Motor neuron (in vitro differentiated cells): ENCODE measurements around the gene CNTNAP5. TPM values are rescaled to one million over a fixed set of nuclear protein-coding genes. Genes with fewer than 3 reads are reported as not detected.

Source experiments
- ATAC-seq, 8 experiments: fragments of 200-7000 bp; cut with Tn5 transposase; replicated peaks in 6 of 8; 2 replicates each; pipeline ENCODE4 v1.8.0; 2021; ENCODE audit warnings: mild to moderate bottlenecking in 8 of 8, moderate library complexity in 8 of 8
- H3K27ac ChIP-seq, 2 donors: fragments of 250-450 bp; sonication (Bioruptor Pico); 2 replicates each; pipeline ENCODE4 v1.9.0; 2021; ENCODE audit warnings: antibody characterized with exemption in 2 of 2, mild to moderate bottlenecking in 2 of 2, moderate library complexity in 1 of 2
- H3K4me1 ChIP-seq, 2 donors: fragments of 250-450 bp; sonication (Bioruptor Pico); replicated peaks in 1 of 2; 2 replicates each; pipeline ENCODE4 v1.6.1; 2021; ENCODE audit warnings: antibody characterized with exemption in 2 of 2, mild to moderate bottlenecking in 2 of 2, moderate library complexity in 1 of 2
- H3K4me3 ChIP-seq, 5 donors: fragments of 250-450 bp; sonication (Bioruptor Pico); 2 replicates each; pipeline ENCODE4 v1.9.0; 2021; ENCODE audit warnings: antibody characterized with exemption in 5 of 5, mild to moderate bottlenecking in 5 of 5, moderate library complexity in 4 of 5
- WGBS, 10 experiments: fragments of 450-650 bp; shearing (Covaris generic); methylation state at CpG; one replicate each; pipeline ENCODE4 v1.0.0; 2022; 5-methylcytosine and 5-hydroxymethylcytosine counted together
- in situ Hi-C, 9 experiments: fragments of 400-800 bp; cut with MboI; loops; one replicate each; pipeline ENCODE4 v1.15.0; 2021; ENCODE audit warnings: low sequenced_read_pairs in 9 of 9, low pct_unique_long_range_greater_than_20kb in 2 of 9; ENCODE audit not compliant: unreplicated experiment in 9 of 9
- total RNA-seq, 8 experiments: library from RNA; unstranded; fragments of 300-600 nt; gene quantifications; 2 replicates each; pipeline versions ENCODE4 v1.2.3 to v1.2.4, GENCODE V29; 2022

Gene CNTNAP5
- total RNA-seq, 8 experiments from 2014 or later = 0.28 to 12.6 (median 8.7) TPM; not detected in 2

- H3K27ac ChIP-seq = no peak overlapping the region
- no peak overlapping the region for H3K4me3 ChIP-seq
- in situ Hi-C loops = no loop called here
- peaks cover 0 to 13% of the 10 kb centered on the region in 2 donors for H3K4me1 ChIP-seq
- no peak for ATAC-seq
- 40 to 100% (median 77%) methylated on average over 1 to 3 of the region's 3 CpGs; no CpG with 5 or more reads in 3 of the 10 experiments for WGBS, 10 experiments
Observed at GRCh38 chr2:124776332-124776731, 751.2 kb downstream of the CNTNAP5 start.

- Histone ChIP-seq H3K4me1 (peaks cover 0 to 13% of the 10 kb centered on the region in 2 donors), H3K27ac (no peak overlapping the region), H3K4me3 (no peak overlapping the region)
- ATAC-seq = peak in 2 of 8 experiments; percentile 81 to 90
- in situ Hi-C loops = no loop called here
- WGBS, 10 experiments = 0 to 100% (median 51%) methylated on average over 1 to 2 of the region's 2 CpGs; no CpG with 5 or more reads in 2 of the 10 experiments
Observed at GRCh38 chr2:124778076-124778475, 753.0 kb downstream of the CNTNAP5 start.

GRCh38 chr2:124796647-124797046 lies 771.6 kb downstream of the CNTNAP5 start:
- no peak for ATAC-seq

GRCh38 chr2:124797049-124797448 lies 772.0 kb downstream of the CNTNAP5 start:
- in situ Hi-C loops = no loop called here
- WGBS, 10 experiments = 33 to 100% (median 83%) methylated on average over 1 to 2 of the region's 2 CpGs; no CpG with 5 or more reads in 2 of the 10 experiments
- Histone ChIP-seq H3K4me3 (no peak overlapping the region), H3K27ac (no peak overlapping the region), H3K4me1 (no peaks in the 10 kb centered on the region)
- peak in 1 of 8 experiments; percentile 52 for ATAC-seq

More at GRCh38 chr2:124796647-124797046, 771.6 kb downstream of the CNTNAP5 start:
- no peak overlapping the region for H3K27ac ChIP-seq
- in situ Hi-C loops = no loop called here
- H3K4me3 ChIP-seq = no peak overlapping the region
- no peaks in the 10 kb centered on the region for H3K4me1 ChIP-seq

- no peak overlapping the region for H3K27ac ChIP-seq
- no peaks in the 10 kb centered on the region for H3K4me1 ChIP-seq
- WGBS, 10 experiments = 0 to 100% (median 50%) methylated on average over 1 of the region's 1 CpG; no CpG with 5 or more reads in 3 of the 10 experiments
- in situ Hi-C loops = no loop called here
- peak in 1 of 8 experiments; percentile 37 for ATAC-seq
- no peak overlapping the region for H3K4me3 ChIP-seq
Observed at GRCh38 chr2:124798551-124798950, 773.5 kb downstream of the CNTNAP5 start.

GRCh38 chr2:124804014-124804940 lies 779.2 kb downstream of the CNTNAP5 start:
- H3K27ac ChIP-seq = no peak overlapping the region
- in situ Hi-C loops = no loop called here
- peak in 6 of 8 experiments; percentile 35 to 65 (median 54) for ATAC-seq
- H3K4me1 ChIP-seq = no peaks in the 10 kb centered on the region
- 0 to 80% (median 42%) methylated on average over 1 to 5 of the region's 5 CpGs; no CpG with 5 or more reads in 1 of the 10 experiments for WGBS, 10 experiments
- no peak overlapping the region for H3K4me3 ChIP-seq

- Histone ChIP-seq H3K4me3 (no peak overlapping the region), H3K27ac (no peak overlapping the region), H3K4me1 (peaks cover 0 to 2% of the 10 kb centered on the region in 2 donors)
- in situ Hi-C loops = no loop called here
- 21 to 100% (median 59%) methylated on average over 1 to 3 of the region's 3 CpGs for WGBS, 10 experiments
- ATAC-seq = no peak
Observed at GRCh38 chr2:124805060-124805459, 780.0 kb downstream of the CNTNAP5 start.

- H3K27ac ChIP-seq = no peak overlapping the region
- H3K4me1 ChIP-seq = peaks cover 16 to 20% of the 10 kb centered on the region in 2 donors
- 0 to 88% (median 44%) methylated on average over 1 to 4 of the region's 4 CpGs; no CpG with 5 or more reads in 2 of the 10 experiments for WGBS, 10 experiments
- H3K4me3 ChIP-seq = no peak overlapping the region
- peak in 7 of 8 experiments; percentile 42 to 84 (median 67) for ATAC-seq
- in situ Hi-C loops = no loop called here
Observed at GRCh38 chr2:124810132-124810531, 785.0 kb downstream of the CNTNAP5 start.

- peaks cover 26 to 27% of the 10 kb centered on the region in 2 donors for H3K4me1 ChIP-seq
- in situ Hi-C loops = no loop called here
- H3K27ac ChIP-seq = peak overlapping the region; percentile 41 to 62
- peak in 5 of 8 experiments; percentile 89 to 95 (median 95) for ATAC-seq
- H3K4me3 ChIP-seq = peak overlapping the region in 1 of 5 donors; percentile 6
- whole genome bisulfite sequencing, 10 experiments = 18 to 61% (median 46%) methylated on average over 2 to 11 of the region's 11 CpGs
Observed at GRCh38 chr2:124814968-124815745, 790.1 kb downstream of the CNTNAP5 start.

GRCh38 chr2:124816007-124816406 lies 790.9 kb downstream of the CNTNAP5 start:
- WGBS, 10 experiments = 11 to 100% (median 71%) methylated on average over 1 to 3 of the region's 3 CpGs; no CpG with 5 or more reads in 2 of the 10 experiments
- in situ Hi-C loops = no loop called here
- H3K4me3 ChIP-seq = no peak overlapping the region
- no peak for ATAC-seq
- peaks cover 22 to 27% of the 10 kb centered on the region in 2 donors for H3K4me1 ChIP-seq
- H3K27ac ChIP-seq = peak overlapping the region in 1 of 2 donors; percentile 62

GRCh38 chr2:124822516-124822915 lies 797.4 kb downstream of the CNTNAP5 start:
- in situ Hi-C loops = no loop called here
- Histone ChIP-seq H3K27ac (no peak overlapping the region), H3K4me3 (no peak overlapping the region), H3K4me1 (no peaks in the 10 kb centered on the region)
- 0 to 90% (median 66%) methylated on average over 2 to 3 of the region's 3 CpGs for WGBS, 10 experiments
- peak in 2 of 8 experiments; percentile 27 to 37 for ATAC-seq

GRCh38 chr2:124824441-124824840 lies 799.4 kb downstream of the CNTNAP5 start:
- no peak for ATAC-seq
- in situ Hi-C loops = no loop called here
- no peaks in the 10 kb centered on the region for H3K4me1 ChIP-seq
- WGBS, 10 experiments = 0 to 93% (median 71%) methylated on average over 1 to 2 of the region's 2 CpGs; no CpG with 5 or more reads in 4 of the 10 experiments
- no peak overlapping the region for H3K27ac ChIP-seq
- no peak overlapping the region for H3K4me3 ChIP-seq

- 31 to 100% (median 77%) methylated on average over 1 to 2 of the region's 2 CpGs for WGBS, 10 experiments
- Histone ChIP-seq H3K4me1 (peaks cover 0 to 14% of the 10 kb centered on the region in 2 donors), H3K4me3 (no peak overlapping the region), H3K27ac (no peak overlapping the region)
- in situ Hi-C loops = no loop called here
- ATAC-seq = no peak
Observed at GRCh38 chr2:124832521-124832920, 807.4 kb downstream of the CNTNAP5 start.
